BLaER1 treated with 17β-estradiol and CSF1 and Interleukin-3, amounts not matched to agents 10 nM and 100 nM (cell line): ENCODE measurements around the gene TYW1.
A peak's percentile ranks its signal among the peaks of the same experiment; 100 is the strongest.
"Not testable (repeated sequence)": the region's sequence is repeated elsewhere in the genome, so short reads cannot be mapped to it uniquely, and the experiment has no call there.

Source experiments
- H3K27ac ChIP-seq, 11 experiments: shearing (Covaris generic); formaldehyde crosslinking; 2 replicates each; pipeline ENCODE4 v1.8.1; 2022
- H3K27me3 ChIP-seq, 11 experiments: shearing (Covaris generic); formaldehyde crosslinking; 2 replicates each; pipeline ENCODE4 v1.8.1; 2022
- H3K36me3 ChIP-seq, 11 experiments: shearing (Covaris generic); formaldehyde crosslinking; 2 replicates each; pipeline ENCODE4 v1.8.1; 2022
- H3K4me1 ChIP-seq, 10 experiments: shearing (Covaris generic); formaldehyde crosslinking; 2 replicates each; pipeline ENCODE4 v1.8.1; 2022
- H3K4me2 ChIP-seq, 11 experiments: shearing (Covaris generic); formaldehyde crosslinking; 2 replicates each; pipeline ENCODE4 v1.8.1; 2022
- H3K4me3 ChIP-seq, 10 experiments: shearing (Covaris generic); formaldehyde crosslinking; 2 replicates each; pipeline ENCODE4 v1.8.1; 2022
- H3K9ac ChIP-seq, 11 experiments: shearing (Covaris generic); formaldehyde crosslinking; 2 replicates each; pipeline ENCODE4 v1.8.1; 2022
- H3K9me3 ChIP-seq, 11 experiments: shearing (Covaris generic); formaldehyde crosslinking; replicated peaks in 1 of 11; 2 replicates each; pipeline ENCODE4 v1.8.1; 2022
- H4K20me1 ChIP-seq, 11 experiments: shearing (Covaris generic); formaldehyde crosslinking; 2 replicates each; pipeline ENCODE4 v1.8.1; 2022
- Cebpa-rat ChIP-seq, 11 experiments: shearing (Covaris generic); IDR thresholded peaks; 2 replicates each; pipeline ENCODE4 v1.8.1; 2022

The TYW1 gene

GRCh38 chr7:67099406-67099805 is 102.8 kb downstream of the TYW1 start:
- not testable (repeated sequence) for H3K27ac ChIP-seq, H3K4me2 ChIP-seq, H4K20me1 ChIP-seq, H3K4me3 ChIP-seq, H3K9ac ChIP-seq, H3K4me1 ChIP-seq, H3K27me3 ChIP-seq
- Histone ChIP-seq H3K36me3 (peaks cover 24 to 68% (median 34%) of the 10 kb centered on the region in 11 experiments; a peak in 21 of 22 replicates), H3K9me3 (peaks cover 0 to 12% (median 0%) of the 10 kb centered on the region in 11 experiments; a peak in 9 of 22 replicates)

DNA sequence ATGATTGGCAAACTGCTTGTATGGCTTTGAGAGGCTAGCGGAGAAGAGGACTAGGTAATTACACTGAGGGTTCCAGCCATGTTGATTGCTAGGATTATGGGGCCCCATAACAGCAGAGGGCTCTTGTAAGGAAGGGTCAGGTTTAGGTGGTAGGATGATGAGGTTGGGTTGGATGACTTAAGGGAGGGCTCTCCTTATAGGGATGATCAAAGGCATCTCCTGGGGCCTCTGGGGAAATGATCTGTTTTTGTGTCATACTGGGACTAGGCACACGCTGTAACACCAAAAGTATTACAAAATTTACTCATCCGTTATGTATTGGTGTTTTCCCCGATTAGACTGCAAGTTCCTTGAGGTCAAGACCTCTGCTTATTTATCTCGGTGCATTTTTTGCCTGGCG is 103.4 kb downstream of the TYW1 start:
- Histone ChIP-seq H3K9me3 (peaks cover 0 to 13% (median 0%) of the 10 kb centered on the region in 11 experiments; a peak in 9 of 22 replicates), H3K36me3 (peaks cover 17 to 64% (median 30%) of the 10 kb centered on the region in 11 experiments; a peak in 21 of 22 replicates)
- not testable (repeated sequence) for H3K9ac ChIP-seq, H3K4me1 ChIP-seq, H3K4me2 ChIP-seq, H3K4me3 ChIP-seq, H3K27ac ChIP-seq, H3K27me3 ChIP-seq, H4K20me1 ChIP-seq

DNA sequence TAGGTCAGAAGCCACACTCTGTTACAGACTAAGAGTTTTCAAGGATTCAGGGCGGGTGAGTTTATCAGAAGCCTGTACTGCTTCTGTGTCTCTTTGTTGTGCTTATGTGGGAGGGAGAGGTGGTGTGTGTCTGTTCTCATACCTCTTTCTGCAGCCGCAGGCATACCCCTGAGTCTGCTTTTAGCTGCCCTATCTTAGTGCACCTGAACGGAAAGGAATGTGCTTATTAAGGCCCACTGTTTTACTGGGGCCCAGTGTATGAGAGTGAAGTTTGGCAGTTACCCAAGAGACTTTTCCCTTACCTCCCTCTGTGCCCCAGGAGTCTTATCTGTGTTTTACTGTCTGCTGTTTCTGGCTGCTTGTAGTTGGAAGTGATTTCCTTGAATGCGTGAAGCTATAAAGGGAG is 104.3 kb downstream of the TYW1 start:
- no peak overlapping the region for H3K4me3 ChIP-seq
- no peak for TF ChIP-seq Cebpa-rat (IDR thresholded peaks at IDR 0.05)
- no peak overlapping the region for H3K9ac ChIP-seq
- H3K4me2 ChIP-seq = no peak overlapping the region
- H3K36me3 ChIP-seq = peaks cover 15 to 54% (median 25%) of the 10 kb centered on the region in 11 experiments; a peak in 20 of 22 replicates
- H3K9me3 ChIP-seq = peaks cover 0 to 13% (median 0%) of the 10 kb centered on the region in 11 experiments; a peak in 9 of 22 replicates
- H3K4me1 ChIP-seq = peaks cover 9 to 16% (median 12%) of the 10 kb centered on the region in 10 experiments
- H3K27me3 ChIP-seq = no peaks in the 10 kb centered on the region
- no peak overlapping the region for H3K27ac ChIP-seq
- H4K20me1 ChIP-seq = no peaks in the 10 kb centered on the region

- peaks cover 0 to 13% (median 0%) of the 10 kb centered on the region in 11 experiments; a peak in 9 of 22 replicates for H3K9me3 ChIP-seq
- H3K4me3 ChIP-seq = not testable (repeated sequence)
Observed at GRCh38 chr7:67104937-67105336, 108.3 kb downstream of the TYW1 start.

GRCh38 chr7:67105377-67105776 is 108.7 kb downstream of the TYW1 start:
- Histone ChIP-seq H4K20me1 (no peaks in the 10 kb centered on the region), H3K36me3 (peaks cover 10 to 44% (median 27%) of the 10 kb centered on the region in 11 experiments; a peak in 18 of 22 replicates), H3K9ac (peak overlapping the region in 1 of 11 experiments; percentile 32; a peak in 1 of 22 replicates), H3K27ac (peak overlapping the region in 5 of 11 experiments; percentile 21 to 63 (median 49); a peak in 9 of 22 replicates), H3K4me3 (no peak overlapping the region), H3K4me2 (peak overlapping the region; percentile 12 to 66 (median 42); a peak in 18 of 22 replicates), H3K27me3 (no peaks in the 10 kb centered on the region), H3K9me3 (peaks cover 0 to 13% (median 0%) of the 10 kb centered on the region in 11 experiments; a peak in 9 of 22 replicates), H3K4me1 (peaks cover 9 to 34% (median 18%) of the 10 kb centered on the region in 10 experiments)
- no peak for TF ChIP-seq Cebpa-rat (IDR thresholded peaks at IDR 0.05)

More at GRCh38 chr7:67104937-67105336, 108.3 kb downstream of the TYW1 start:
- peaks cover 9 to 34% (median 18%) of the 10 kb centered on the region in 10 experiments for H3K4me1 ChIP-seq
- peak overlapping the region in 8 of 11 experiments; percentile 33 to 66 (median 47); a peak in 13 of 22 replicates for H3K4me2 ChIP-seq
- peaks cover 11 to 44% (median 24%) of the 10 kb centered on the region in 11 experiments; a peak in 18 of 22 replicates for H3K36me3 ChIP-seq
- H3K9ac ChIP-seq, H4K20me1 ChIP-seq, H3K27me3 ChIP-seq: not testable (repeated sequence)
- H3K27ac ChIP-seq = peak overlapping the region in 4 of 11 experiments; percentile 21 to 49 (median 46); a peak in 6 of 22 replicates

DNA sequence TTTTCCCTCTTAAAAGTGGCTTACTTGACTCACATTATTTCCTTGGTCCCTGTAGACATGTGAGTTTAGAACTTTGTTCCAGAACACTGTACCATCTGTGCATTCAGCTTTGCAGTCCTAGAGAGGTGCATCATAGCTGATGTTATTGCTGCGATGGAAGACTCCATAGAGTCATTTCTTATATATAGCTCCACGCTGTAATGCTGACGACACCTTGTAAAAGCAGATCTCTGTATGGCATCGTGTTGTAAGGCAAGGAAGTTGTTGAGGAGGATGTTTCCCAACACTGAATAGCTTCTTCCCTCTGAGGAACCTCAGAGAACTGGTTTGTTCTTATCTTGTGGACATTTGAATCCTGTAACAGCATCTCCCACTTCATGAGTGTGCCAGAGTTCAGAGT is 109.6 kb downstream of the TYW1 start:
- peaks cover 4 to 42% (median 23%) of the 10 kb centered on the region in 11 experiments; a peak in 17 of 22 replicates for H3K36me3 ChIP-seq
- H3K4me3 ChIP-seq, H3K27me3 ChIP-seq, H4K20me1 ChIP-seq, H3K9ac ChIP-seq: not testable (repeated sequence)
- H3K4me2 ChIP-seq = peak overlapping the region in 4 of 11 experiments; percentile 11 to 66 (median 50); a peak in 3 of 22 replicates
- H3K4me1 ChIP-seq = peaks cover 9 to 34% (median 18%) of the 10 kb centered on the region in 10 experiments
- peaks cover 0 to 13% (median 0%) of the 10 kb centered on the region in 11 experiments; a peak in 9 of 22 replicates for H3K9me3 ChIP-seq
- H3K27ac ChIP-seq = peak overlapping the region in 3 of 11 experiments; percentile 48 to 63 (median 59); a peak in 4 of 22 replicates

- not testable (repeated sequence) for H3K4me3 ChIP-seq, H3K4me2 ChIP-seq, H4K20me1 ChIP-seq, H3K27me3 ChIP-seq, H3K9me3 ChIP-seq, H3K9ac ChIP-seq, H3K27ac ChIP-seq
- H3K36me3 ChIP-seq = peaks cover 0 to 21% (median 14%) of the 10 kb centered on the region in 11 experiments; a peak in 11 of 22 replicates
- H3K4me1 ChIP-seq = peaks cover 0 to 14% (median 4%) of the 10 kb centered on the region in 10 experiments; a peak in 8 of 20 replicates
Observed at GRCh38 chr7:67111342-67111741, 114.7 kb downstream of the TYW1 start.

DNA sequence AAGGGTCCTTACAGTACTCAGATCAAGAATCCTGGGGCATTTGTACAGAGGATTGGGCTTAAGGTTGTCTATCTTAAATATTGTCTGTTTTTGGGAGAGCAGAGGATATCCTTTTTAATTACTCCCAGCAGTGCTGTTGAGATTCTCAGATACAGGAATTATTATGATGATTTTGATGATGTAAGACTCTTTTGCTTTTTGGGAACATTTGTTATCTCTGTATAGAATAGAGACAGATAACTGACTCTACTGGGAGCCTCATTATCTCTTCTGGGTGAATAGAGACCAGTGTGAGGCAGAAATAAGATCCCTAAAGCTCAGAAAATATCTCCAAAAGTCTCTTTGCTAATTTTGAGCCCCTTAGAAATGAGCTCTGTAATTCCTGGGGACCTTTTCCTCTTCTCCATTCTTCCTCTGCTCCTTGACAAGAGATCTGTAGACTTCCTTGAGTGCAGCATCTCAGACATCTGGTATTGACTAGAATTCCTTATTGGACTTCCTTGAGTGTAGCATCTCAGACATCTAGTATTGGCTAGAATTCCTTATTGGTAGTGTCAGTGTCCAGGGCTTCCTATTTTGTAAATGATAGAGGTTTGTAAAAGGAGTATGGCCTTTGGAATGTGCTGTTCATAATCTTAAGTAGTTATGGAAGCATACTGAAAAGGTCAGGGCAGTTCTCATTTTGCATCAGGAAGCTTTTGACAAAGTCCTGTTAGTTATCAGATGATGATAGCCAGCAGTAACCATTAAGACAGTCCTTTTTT is 118.0 kb downstream of the TYW1 start:
- H3K4me1 ChIP-seq, H3K27ac ChIP-seq, H4K20me1 ChIP-seq, H3K4me2 ChIP-seq, H3K9me3 ChIP-seq, H3K4me3 ChIP-seq, H3K27me3 ChIP-seq, H3K9ac ChIP-seq: not testable (repeated sequence)
- peaks cover 11 to 41% (median 20%) of the 10 kb centered on the region in 11 experiments; a peak in 20 of 22 replicates for H3K36me3 ChIP-seq

DNA sequence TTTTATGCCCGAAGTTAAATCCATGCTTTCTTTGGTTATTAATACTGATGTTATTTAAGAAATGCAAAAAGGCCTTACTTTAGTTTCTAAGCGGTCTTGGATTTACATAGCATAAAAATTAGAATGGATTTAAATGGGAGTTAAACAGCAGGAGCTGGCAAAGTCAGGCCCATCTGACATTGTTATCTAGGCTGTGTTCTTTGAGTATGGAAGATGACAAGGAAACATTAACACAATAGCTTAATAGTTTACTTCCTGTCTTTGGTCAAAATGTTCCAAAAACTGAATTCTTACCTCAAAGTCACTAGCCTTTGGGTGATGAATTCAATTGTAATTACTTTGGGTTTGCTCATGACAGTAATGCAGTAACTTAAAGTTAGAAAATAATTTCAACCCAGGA is 123.9 kb downstream of the TYW1 start:
- H3K4me1 ChIP-seq, H3K27me3 ChIP-seq, H3K9me3 ChIP-seq, H3K27ac ChIP-seq, H3K4me3 ChIP-seq, H3K9ac ChIP-seq, H3K4me2 ChIP-seq, H4K20me1 ChIP-seq: not testable (repeated sequence)
- peaks cover 11 to 47% (median 33%) of the 10 kb centered on the region in 11 experiments; a peak in 21 of 22 replicates for H3K36me3 ChIP-seq

DNA sequence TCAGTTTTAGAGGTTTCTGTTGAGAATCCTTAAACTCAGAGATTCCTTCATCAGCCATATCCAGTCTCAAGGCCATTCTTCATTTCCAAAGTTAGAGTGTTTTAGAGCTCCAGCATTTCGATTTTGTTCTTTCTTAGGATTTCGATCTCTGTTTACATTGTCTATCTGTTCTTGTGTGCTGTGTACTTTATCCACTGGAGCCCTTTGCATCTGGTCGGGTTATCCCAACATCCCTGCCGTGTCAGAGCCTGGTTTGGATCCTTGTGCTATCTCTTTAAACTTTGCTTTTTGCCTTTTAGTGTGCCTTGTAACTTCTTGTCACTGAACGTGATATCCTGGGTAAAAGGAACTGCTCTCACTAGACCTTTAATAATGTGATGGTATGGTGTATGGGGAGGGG is 131.6 kb downstream of the TYW1 start:
- not testable (repeated sequence) for H3K9me3 ChIP-seq, H3K27me3 ChIP-seq, H3K9ac ChIP-seq, H3K4me3 ChIP-seq
- Histone ChIP-seq H3K4me1 (peaks cover 14 to 39% (median 20%) of the 10 kb centered on the region in 10 experiments), H3K27ac (peak overlapping the region in 4 of 11 experiments; percentile 19 to 52 (median 38); a peak in 3 of 22 replicates), H3K4me2 (peak overlapping the region; percentile 49 to 76 (median 68)), H4K20me1 (peaks cover 0 to 13% (median 0%) of the 10 kb centered on the region in 11 experiments; a peak in 3 of 22 replicates), H3K36me3 (peaks cover 0 to 18% (median 11%) of the 10 kb centered on the region in 11 experiments; a peak in 11 of 22 replicates)

DNA sequence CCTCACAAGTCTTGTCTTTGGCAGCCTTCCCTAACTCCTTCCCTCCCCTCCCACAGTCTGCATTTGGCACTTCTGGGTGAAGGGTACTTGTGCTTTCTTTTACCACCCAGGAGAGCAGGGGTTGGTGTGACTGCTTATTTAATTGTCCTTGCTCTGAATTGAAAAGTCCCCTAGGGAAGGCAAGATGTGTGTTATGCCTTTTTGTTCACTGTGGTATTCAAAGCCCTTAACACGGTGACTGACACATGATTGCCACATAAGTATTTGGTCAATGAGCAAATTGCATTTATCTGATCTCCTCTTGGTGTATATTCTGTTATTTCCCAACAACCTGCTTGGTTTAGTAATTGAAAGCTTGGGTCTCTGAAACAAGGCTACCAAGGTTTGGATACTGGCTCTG is 134.1 kb downstream of the TYW1 start:
- H3K4me2 ChIP-seq, H3K27ac ChIP-seq, H3K4me3 ChIP-seq, H3K27me3 ChIP-seq, H3K9ac ChIP-seq, H3K9me3 ChIP-seq: not testable (repeated sequence)
- Histone ChIP-seq H4K20me1 (peaks cover 0 to 13% (median 0%) of the 10 kb centered on the region in 11 experiments; a peak in 3 of 22 replicates), H3K36me3 (peaks cover 0 to 16% (median 0%) of the 10 kb centered on the region in 11 experiments; a peak in 5 of 22 replicates), H3K4me1 (peaks cover 14 to 39% (median 20%) of the 10 kb centered on the region in 10 experiments)

GRCh38 chr7:67134912-67135311 is 138.3 kb downstream of the TYW1 start:
- H3K4me1 ChIP-seq, H3K27me3 ChIP-seq, H3K4me3 ChIP-seq, H4K20me1 ChIP-seq, H3K9ac ChIP-seq, H3K4me2 ChIP-seq, H3K27ac ChIP-seq: not testable (repeated sequence)
- H3K9me3 ChIP-seq = peaks cover 0 to 14% (median 9%) of the 10 kb centered on the region in 11 experiments; a peak in 17 of 22 replicates
- H3K36me3 ChIP-seq = peaks cover 8 to 40% (median 13%) of the 10 kb centered on the region in 11 experiments; a peak in 20 of 22 replicates
